HG03108 (cell line): ENCODE measurements around the gene PIK3R4.
A peak's percentile ranks its signal among the peaks of the same experiment; 100 is the strongest.

Experiments
- ATAC-seq: cut with Tn5 transposase; IDR thresholded peaks from one replicate; pipeline ENCODE4 v1.9.1; 2021; ENCODE audit warnings: moderate library complexity; ENCODE audit not compliant: unreplicated experiment

The PIK3R4 gene

DNA sequence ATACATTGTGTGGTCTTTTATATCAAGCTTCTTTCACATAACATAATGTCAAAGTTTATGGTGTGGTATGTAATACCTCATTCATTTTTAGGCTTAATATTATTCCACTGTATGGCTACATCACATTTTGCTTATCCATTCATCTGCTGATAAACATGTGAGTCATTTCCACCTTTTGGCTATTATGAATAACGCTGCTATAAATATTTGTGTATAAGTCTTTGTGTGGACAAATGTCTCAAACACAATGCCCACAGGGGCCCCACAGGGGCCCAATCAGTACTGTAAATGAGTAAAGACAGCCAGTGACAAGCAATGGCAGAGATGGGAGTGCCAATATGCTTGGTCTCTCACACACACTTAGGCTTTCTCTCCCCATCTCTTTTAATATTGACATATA, 54.2 kb downstream of the PIK3R4 start:
- ATAC-seq: no peak

DNA sequence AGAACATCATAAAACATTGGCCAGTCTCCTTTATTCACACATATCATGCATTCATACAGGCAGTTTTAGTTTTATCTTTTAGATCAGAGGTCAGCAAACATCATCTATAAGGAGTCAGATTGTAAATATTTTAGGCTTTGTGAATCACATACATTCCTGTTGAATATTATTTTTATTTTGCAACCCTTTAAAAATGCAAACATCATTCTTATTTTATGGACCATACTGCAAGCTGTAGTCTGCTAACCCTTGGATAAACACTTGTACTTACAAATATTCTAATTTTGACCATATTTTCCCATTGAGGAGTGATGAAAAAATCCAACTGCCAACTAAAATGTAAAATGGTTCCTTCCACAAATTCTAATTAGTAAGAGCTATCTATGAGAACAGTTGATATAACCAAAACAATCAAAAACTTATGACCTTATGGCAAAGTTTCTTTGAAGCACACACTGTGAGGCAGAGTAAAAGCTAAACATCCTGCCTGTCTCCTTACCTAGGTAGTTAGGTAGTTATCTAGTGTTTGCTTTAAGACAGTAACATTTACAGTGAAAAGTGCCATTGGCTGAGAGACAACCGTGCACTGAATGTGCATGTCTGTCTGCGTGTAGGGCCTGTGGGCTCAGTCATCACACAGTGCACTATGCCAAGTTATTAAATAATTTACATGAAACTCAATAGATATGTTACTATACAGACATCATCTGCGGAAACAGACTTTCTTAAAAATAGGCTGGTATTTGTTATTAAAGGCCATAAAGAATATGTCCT, 57.7 kb downstream of the PIK3R4 start:
- no peak for ATAC-seq

DNA sequence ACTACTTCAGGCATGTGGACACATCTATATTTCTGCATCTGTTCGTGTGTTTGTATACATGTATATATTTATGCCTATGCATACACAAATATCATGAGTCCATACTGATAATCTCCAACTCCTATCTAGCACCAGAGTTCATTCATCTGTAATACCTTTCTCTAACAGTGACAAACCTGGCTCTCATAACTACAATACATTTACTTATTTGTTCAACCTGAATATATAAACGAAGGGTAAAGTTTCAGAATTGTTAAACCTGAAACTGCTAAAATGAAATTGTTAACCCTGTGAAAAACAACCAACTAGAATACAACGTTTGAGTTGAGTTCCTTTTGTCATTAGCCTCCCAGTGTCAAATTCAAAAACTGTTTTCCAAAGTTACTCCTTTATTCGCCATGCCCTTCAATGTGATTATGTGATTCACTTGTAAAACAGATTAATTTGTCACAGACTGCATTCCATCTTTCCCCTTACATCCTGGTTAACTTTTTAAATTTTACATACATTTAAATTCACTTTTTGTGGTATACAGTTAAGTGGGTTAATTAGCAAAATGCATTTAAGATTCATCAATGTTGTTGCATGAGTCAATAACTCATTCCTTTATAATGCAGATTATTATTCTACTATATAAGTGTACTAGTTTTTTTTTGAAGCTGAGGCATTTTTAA, 58.5 kb downstream of the PIK3R4 start:
- ATAC-seq: peak; percentile 59

DNA sequence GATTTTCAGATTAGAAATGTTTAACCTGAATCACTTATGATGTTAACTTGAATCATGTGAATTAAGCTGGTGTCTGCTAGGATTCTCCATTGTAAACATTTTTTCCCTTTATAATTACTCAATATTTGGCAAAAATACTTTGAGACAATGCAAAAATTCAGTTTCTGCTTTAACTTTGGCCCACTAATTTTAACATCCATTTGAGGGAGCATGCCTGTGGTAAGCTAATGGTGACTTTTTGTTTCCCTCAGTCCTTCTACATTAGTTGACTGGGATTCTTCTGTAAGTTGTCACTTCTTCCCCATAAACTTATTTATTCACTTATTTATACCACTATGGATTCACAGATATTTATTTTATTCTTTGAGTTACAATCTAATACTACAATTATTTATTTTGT, 59.3 kb downstream of the PIK3R4 start:
- ATAC-seq: no peak

DNA sequence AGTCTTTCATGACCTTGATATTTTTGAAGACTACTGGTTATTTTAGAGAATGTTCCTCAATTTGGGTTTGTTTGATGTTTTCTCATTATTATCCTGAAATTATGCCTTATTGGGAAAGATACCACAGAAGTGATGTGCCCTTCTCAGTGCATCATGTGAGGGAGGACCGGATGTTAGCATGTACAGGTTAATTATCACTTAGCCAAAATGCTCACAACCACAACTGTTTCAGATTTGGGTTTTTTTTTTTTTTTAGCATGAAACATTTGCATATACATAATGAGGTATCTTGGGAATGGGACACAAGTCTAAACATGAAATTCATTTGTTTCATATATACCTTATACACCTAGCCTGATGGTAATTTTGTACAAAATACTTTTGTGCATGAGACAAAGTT, 59.8 kb downstream of the PIK3R4 start:
- ATAC-seq: no peak

DNA sequence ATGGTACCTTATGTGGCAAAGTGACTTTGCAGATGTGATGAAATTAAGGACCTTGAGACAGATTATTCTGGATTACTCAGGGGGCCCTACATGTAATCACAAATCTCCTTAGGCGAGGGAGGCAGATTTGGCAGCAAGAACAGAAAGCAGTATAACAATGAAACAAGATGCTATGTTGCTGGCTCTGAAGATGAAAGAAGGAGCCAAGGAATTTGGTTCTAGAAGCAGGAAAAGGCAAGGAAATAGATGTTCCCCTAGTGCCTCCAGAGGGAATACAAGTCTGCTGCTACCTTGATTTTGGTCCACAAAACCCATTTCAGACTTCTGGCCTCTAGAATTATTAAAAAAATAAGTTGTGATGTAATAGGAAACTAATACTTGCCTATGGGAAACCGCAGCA, 64.5 kb downstream of the PIK3R4 start:
- ATAC-seq: no peak

DNA sequence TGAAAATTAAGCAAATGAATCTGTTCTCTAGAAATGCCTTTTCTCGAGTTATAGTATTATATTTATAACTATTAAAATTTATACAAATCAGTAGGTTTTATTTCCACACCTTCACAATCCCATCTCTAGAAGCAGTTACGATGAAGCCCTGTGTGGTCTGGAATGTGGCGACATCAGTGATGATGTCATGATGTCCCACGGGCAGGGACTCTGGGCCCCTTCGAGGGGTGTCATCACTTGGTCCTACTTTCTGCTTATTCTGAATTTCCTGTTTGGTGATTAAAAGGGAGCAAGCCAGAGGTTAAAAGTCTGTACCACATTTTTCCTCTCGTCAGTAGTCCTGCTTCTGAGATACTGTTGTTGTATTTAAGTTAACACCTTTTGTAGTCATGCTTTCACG, 67.4 kb downstream of the PIK3R4 start:
- ATAC-seq: no peak

DNA sequence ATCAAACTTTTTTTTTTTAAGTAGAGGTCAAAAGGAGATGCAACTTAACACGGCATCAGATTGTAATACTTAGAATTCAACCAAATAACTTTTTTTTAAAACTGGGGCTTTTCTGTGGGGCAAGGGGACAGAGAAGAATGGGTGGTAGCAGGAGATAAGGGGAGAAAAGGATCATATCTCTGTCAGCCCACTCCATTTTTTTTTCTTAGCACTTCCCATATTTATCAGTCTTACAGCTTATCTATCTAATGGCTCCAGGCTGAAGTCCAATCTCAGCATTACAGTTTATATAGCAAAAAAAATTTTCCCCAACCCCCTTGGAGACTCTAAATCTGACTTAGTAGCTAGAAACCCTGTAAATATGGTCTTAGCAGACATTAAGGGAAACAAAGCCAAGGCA, 69.3 kb downstream of the PIK3R4 start:
- no peak for ATAC-seq

DNA sequence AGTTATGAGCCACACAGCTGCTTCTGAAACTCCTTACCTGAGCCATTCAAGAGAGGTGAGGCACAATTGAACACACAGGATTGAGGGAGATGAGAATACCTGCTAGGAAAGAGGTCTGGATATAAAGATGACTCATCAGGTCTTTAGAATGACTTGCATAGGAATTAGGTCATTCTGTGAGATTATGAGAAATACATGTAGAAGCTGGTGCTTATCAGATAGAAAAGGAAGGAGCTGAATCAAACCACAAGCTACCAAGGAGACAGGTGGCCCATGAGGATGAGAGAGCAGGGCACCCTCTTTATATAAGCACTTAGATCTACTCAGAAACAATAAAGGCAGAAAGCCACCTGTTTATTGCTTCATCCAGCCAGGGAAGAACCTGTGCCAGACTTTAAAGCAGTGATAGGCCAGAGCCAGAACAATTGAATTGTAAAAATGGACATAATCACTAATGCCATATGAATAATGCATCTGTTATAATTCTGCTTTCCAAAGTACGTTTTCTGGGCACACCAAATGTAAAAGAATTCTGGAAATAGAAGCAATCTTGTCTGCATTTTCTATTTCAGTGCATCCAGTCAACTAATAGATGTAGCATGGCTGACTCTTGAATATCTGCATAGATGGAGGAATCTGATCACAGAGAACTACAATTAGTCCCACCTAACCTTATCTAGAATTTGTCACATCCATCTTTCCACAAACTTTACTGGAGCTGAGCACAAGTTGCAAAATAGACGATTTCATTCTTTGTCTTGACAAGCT, 74.9 kb downstream of the PIK3R4 start:
- ATAC-seq: no peak

DNA sequence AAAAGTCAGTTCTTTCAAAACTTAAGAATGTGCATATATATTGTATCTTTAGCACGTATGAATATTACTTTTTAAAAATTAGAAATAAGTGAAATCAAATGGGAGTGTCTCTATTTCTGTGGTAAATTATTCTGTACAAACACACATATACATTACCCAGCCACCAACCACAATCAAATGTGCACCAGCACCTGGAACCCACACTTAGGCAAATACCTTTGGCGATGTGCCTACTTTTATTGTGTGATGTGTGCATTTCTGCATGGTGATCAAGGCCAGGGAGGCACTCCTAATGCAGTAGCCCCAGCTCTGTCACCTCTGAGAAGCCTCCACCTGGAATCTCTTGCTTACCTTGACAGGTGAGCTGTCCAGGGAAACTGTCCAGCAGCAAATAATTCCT, 76.9 kb downstream of the PIK3R4 start:
- no peak for ATAC-seq

DNA sequence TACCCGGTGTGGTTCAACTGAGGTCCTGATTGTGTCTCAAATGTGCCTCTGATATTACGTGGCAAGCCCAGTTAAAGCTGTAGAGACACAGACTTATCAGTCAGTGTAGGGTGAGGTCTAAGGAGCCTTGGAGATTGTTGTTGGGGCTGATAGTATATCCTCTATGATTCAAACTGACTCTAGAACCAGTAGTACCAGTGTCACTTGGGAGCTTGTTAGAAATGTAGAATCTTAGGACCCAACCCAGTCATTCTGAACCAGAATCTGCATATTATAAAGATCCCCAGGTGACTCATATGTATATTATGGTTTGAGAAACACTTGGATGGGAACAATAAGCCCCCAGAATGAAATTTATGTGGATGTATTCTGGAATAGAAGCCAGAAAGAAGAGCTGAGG, 83.5 kb downstream of the PIK3R4 start:
- no peak for ATAC-seq

DNA sequence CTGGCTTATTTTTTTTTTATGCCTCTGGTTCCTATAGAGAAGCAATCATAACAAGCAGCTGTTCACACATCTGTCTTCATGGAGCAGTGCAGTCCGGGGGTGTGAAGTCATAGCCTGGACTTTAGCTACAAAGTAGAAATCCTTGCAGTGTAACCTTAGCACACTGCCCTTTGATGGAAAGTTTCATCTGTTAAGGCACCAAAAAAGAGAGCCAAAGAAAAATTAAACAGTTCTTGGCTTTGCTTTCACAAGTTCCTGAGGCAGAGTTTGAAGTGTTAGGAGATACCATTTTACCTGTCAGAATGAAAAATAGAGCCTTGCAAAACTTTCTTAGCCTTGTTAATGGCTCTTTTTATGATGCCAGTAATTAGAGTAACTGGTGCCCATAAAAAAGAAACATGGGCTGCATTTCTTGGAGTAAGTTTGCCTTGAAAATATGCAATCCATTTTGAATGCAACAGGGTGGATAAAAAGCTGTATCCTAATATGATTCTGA, 84.1 kb downstream of the PIK3R4 start:
- ATAC-seq: no peak

DNA sequence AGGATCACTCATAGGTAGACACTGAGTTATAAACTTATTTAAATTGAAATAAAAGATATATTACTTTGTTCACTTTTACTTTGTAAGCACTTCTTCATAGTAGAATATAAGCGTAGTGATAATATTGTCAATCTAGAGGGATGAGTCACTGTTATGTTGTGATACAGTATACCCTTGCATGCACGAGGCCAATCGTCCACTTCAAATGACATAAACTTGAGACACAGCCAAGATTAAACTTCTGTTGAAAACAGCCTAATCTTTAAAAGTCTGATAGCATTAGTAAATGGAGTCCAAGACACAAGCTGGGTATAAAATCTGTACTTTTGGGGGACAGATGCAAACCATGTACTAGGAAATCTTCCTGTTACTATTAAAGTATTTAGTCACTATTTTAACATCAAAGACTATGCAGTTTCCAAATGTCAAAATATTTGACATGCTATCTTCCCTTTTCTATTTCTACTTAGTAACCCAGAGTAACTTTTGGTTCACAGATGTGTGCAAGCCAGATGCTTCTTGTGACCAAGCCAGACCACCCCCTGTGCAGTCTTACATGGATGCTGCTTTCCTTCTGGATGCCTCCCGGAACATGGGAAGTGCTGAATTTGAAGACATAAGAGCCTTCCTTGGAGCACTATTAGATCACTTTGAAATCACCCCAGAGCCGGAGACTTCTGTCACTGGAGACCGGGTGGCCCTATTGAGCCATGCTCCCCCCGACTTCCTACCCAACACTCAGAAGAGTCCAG, 85.3 kb downstream of the PIK3R4 start:
- ATAC-seq: no peak

DNA sequence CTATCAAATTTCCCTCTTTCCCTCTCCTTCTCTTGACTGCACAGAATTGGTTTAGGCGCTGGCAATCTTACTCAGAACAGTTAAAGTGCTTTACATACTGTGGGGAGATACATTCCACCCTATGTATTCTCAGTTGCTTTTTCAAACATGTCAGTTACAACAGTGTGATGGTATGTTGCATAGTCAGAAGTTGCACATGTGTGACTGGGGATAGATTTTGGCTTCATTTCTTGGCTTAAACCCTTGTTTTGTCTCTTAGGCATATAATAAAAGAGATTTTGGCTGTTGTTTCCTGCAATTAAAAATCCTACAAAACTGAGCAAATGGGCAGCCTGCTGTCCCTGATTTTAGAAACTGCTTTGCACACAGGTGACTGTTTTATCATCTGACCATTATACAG, 86.7 kb downstream of the PIK3R4 start:
- ATAC-seq: no peak

DNA sequence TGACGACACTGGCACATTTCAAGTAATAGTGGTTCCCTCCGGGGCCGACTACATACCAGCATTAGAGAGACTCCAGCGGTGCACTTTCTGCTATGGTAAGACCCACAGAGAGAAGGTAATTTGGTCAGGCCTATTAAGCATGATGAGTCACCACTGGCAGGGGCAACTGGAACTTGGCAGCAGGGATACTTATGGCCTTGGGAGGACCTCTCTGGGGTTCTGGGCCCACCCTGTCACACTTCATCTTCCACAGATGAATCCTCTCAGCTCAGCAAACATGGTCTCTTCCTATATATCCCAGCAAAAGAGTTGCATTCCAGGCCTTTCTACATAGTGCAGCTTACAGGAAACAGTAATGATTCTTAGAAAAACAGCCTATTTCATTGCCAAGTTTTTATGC, 88.0 kb downstream of the PIK3R4 start:
- no peak for ATAC-seq

DNA sequence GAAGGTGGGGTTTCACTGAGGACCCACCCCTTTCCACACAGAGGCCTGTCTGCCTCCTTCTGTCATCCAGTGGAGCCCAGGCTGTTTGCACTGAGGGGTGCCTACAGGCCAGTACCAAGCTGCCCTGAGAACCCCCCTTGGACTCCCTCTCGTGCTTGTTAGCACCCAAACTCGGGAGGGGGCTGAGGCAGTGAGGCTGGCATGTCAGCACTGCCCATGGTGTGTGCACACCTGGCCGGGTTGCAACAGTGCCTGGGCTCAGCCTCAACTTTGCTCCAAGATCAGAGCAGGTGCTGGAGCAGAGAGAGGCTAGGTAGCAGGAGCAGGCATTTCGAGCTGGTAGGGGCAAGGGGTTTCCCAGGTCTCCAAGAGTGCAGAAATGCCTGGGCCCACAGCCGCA, 90.0 kb downstream of the PIK3R4 start:
- ATAC-seq: no peak

DNA sequence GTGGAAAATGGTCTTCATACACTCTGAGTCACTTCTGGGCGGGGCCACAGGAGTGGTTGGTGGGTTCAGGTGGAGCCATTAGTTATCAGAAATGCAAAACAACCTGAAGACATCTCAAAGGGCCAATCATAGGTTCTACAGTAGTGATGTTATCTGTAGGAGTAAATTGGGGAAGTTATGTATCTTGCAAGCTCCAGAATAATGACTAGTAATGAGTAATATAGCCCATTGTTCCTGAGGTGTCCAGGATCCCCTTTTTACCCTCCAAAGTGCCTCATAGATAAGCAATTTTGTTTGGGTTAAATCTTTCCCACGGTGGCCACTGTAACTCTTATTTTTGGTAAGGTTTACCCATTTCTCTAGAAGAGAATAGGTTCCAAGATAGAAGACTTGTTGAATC, 91.7 kb downstream of the PIK3R4 start:
- no peak for ATAC-seq

DNA sequence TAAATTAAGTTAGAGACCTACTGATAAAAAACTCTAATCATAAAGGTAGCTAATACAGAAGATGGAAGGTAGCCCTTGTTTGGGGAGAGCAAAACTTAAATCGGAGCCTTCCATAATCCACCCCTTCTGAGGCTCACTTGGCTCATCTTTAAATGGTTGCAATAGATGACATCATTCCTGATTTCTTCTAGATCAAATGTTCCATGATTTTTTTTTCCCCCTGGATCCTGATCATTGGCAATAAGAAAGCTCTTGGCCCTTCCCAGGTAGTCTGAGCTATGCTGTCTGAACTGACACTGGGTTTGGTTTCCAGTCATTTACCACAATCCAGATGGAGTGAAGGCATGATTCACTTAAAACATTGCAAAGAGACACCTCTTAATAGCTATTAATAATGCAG, 92.5 kb downstream of the PIK3R4 start:
- ATAC-seq: no peak

DNA sequence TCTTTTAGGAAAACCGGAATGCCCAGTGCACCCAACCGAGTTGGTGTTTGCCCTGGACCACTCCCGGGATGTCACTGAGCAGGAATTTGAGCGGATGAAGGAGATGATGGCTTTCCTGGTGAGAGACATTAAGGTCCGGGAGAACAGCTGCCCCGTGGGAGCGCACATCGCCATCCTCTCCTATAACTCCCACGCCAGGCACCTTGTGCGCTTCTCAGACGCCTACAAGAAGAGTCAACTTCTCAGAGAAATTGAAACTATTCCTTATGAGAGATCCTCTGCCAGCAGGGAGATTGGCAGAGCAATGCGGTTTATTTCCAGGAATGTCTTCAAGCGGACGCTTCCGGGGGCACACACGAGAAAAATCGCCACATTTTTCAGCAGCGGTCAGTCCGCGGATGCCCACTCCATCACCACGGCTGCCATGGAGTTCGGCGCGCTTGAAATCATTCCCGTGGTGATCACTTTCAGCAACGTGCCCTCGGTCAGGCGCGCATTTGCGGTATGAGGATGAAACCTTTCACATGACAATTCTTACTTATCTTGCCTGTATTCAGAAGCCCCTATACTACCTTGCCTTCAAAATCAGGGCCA, 97.5 kb downstream of the PIK3R4 start:
- ATAC-seq: no peak

DNA sequence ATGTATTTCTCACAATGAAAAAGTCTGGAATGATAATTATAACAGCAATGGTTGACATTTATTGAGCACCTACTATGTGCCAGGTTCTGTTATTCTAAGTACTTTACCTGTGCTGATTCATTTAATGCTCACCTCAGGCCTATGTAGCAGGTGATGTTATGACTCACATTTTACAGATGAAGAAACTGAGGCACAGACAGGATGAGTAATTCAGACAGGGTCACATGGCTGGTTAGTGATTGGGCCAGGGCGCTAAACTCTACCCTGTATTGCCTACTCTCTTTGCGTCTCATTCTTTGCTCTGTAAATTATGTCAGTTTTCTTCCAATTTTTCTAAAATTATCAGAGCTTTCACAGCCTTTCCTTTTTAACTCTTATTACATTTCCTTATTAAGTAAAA, 98.3 kb downstream of the PIK3R4 start:
- ATAC-seq: no peak

DNA sequence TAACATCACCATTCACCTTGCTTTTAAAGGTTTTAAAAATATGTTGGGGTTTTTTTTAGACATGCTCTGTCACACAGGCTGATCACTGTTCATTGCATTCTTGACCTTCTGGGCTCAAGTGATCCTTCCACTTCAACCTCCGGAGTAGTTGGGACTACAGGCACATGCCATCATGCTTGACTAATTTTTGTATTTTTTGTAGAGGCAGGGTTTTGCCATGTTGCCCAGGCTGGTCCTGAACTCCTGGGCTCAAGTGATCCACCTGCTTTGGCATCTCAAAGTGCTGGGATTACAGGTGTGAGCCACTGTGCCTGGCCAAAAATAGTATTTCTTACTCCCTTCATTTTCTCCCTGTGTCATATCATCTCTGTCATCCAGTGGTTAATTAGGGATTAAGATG, 101.4 kb downstream of the PIK3R4 start:
- ATAC-seq: no peak
